GM23248 (cell line): ENCODE results near the gene KSR2.

Experiments
- EZH2 ChIP-seq: fragments of 200-600 bp; sonication (generic); IDR thresholded peaks from 2 replicates; pipeline ENCODE4 v1.6.1; 2018; ENCODE audit warnings: antibody characterized with exemption, mild to moderate bottlenecking; ENCODE audit not compliant: insufficient read depth, poor library complexity, severe bottlenecking
- EZH2phosphoT487 ChIP-seq: fragments of 200-600 bp; sonication (generic); IDR thresholded peaks from 2 replicates; pipeline ENCODE4 v1.6.1; 2018; ENCODE audit warnings: antibody characterized with exemption, moderate library complexity, mild to moderate bottlenecking, low read depth; ENCODE audit not compliant: insufficient read depth

GRCh38 chr12:117818400-117818799, 150.4 kb downstream of the KSR2 start:
- no peak for TF ChIP-seq EZH2
- TF ChIP-seq EZH2phosphoT487 = no peak
